H1 (cell line): ENCODE measurements around the gene FOXD2. TPM values are rescaled to one million over a fixed set of nuclear protein-coding genes. Genes with fewer than 3 reads are reported as not detected.
A peak's percentile ranks its signal among the peaks of the same experiment; 100 is the strongest.

Experiments used
- CTCF ChIA-PET: fragments of 300-600 bp; sonication (Branson Sonifier 250); formaldehyde crosslinking; loops from one replicate; lab custom pipeline; 2021; ENCODE audit not compliant: partially characterized antibody; lab: Charles Lee
- POLR2A ChIA-PET: fragments of 300-600 bp; sonication (Branson Sonifier 250); formaldehyde crosslinking; loops from one replicate; lab custom pipeline; 2021; ENCODE audit warnings: inconsistent platforms; ENCODE audit not compliant: partially characterized antibody; lab: Charles Lee
- DNase-seq, 2 experiments: peaks; one replicate each; pipeline versions ENCODE4 v3.0.0 to v3.0.0-alpha.2; 2010 to 2022; ENCODE audit warnings: low spot score in 2 of 2, low read depth in 1 of 2, mixed read lengths in 1 of 2
- FAIRE-seq: peaks from 2 replicates; lab custom pipeline; 2011; peaks lifted over from hg19 to GRCh38; lab: Jason Lieb, UNC
- H2AFZ ChIP-seq: 2 replicates; pipeline ENCODE4 v1.8.1; 2012; ENCODE audit warnings: low read length, inconsistent platforms
- H2AK5ac ChIP-seq: 2 replicates; pipeline ENCODE4 v1.6.1; 2013; ENCODE audit warnings: low read depth, low read length
- H2BK120ac ChIP-seq: replicated peaks from 2 replicates; pipeline ENCODE3; 2013; ENCODE audit warnings: low read depth, low read length, inconsistent platforms
- H2BK12ac ChIP-seq: 2 replicates; pipeline ENCODE4 v1.6.1; 2013; ENCODE audit warnings: low read depth, low read length
- H2BK15ac ChIP-seq: 2 replicates; pipeline ENCODE4 v1.6.1; 2013; ENCODE audit warnings: low read length
- H2BK20ac ChIP-seq: 2 replicates; pipeline ENCODE4 v1.6.1; 2013; ENCODE audit warnings: low read length
- H2BK5ac ChIP-seq: 2 replicates; pipeline ENCODE4 v1.6.1; 2013; ENCODE audit warnings: low read depth, low read length
- H3K14ac ChIP-seq: 2 replicates; pipeline ENCODE4 v1.6.1; 2013; ENCODE audit warnings: inconsistent platforms; ENCODE audit not compliant: insufficient read length
- H3K18ac ChIP-seq: 2 replicates; pipeline ENCODE4 v1.6.1; 2013; ENCODE audit warnings: low read length; ENCODE audit errors: extremely low read depth
- H3K23ac ChIP-seq: 2 replicates; pipeline ENCODE4 v1.6.1; 2013; ENCODE audit warnings: inconsistent platforms; ENCODE audit not compliant: insufficient read length
- H3K23me2 ChIP-seq: 2 replicates; pipeline ENCODE4 v1.6.1; 2013; ENCODE audit warnings: low read depth, low read length
- H3K27ac ChIP-seq: 2 replicates; pipeline ENCODE4 v1.6.1; 2011; ENCODE audit warnings: low read depth, low read length, inconsistent platforms
- H3K27me3 ChIP-seq, 4 experiments: replicated peaks in 1 of 4; 1 replicate in 1 of 4; 2 replicates in 3 of 4; pipeline versions ENCODE4 v1.6.1 to v1.8.1; 2011 to 2013; ENCODE audit warnings: low read length in 3 of 4, mild to moderate bottlenecking in 3 of 4, inconsistent platforms in 2 of 4, mixed read lengths in 2 of 4, moderate library complexity in 1 of 4; ENCODE audit not compliant: control insufficient read depth in 3 of 4, insufficient read depth in 3 of 4; ENCODE audit errors: extremely low read depth in 1 of 4
- H3K36me3 ChIP-seq, 4 experiments: 2 replicates each; pipeline versions ENCODE4 v1.6.1 to v1.8.1; 2011 to 2013; ENCODE audit warnings: mild to moderate bottlenecking in 4 of 4, low read length in 3 of 4, moderate library complexity in 2 of 4, control low read depth in 1 of 4, inconsistent platforms in 1 of 4; ENCODE audit not compliant: insufficient read depth in 4 of 4, control insufficient read depth in 2 of 4
- H3K4ac ChIP-seq: replicated peaks from 2 replicates; pipeline ENCODE3; 2013; ENCODE audit warnings: low read length, low read depth, mixed read lengths, inconsistent platforms; ENCODE audit not compliant: insufficient read length
- H3K4me1 ChIP-seq, 4 experiments: replicated peaks in 1 of 4; 1 replicate in 1 of 4; 2 replicates in 3 of 4; pipeline versions ENCODE4 v1.6.1 to v1.8.1; 2011 to 2013; ENCODE audit warnings: low read length in 3 of 4, inconsistent platforms in 2 of 4, mixed read lengths in 1 of 4; ENCODE audit not compliant: insufficient read depth in 4 of 4, control insufficient read depth in 3 of 4
- H3K4me2 ChIP-seq, 2 experiments: 2 replicates each; pipeline versions ENCODE4 v1.6.1 to v1.8.1; 2011 to 2013; ENCODE audit warnings: low read depth in 2 of 2, low read length in 2 of 2, control low read depth in 1 of 2, inconsistent platforms in 1 of 2, mild to moderate bottlenecking in 1 of 2; ENCODE audit not compliant: insufficient read depth in 1 of 2
- H3K4me3 ChIP-seq, 4 experiments: fragments of 200-600, 300-600 bp in 1 of 4; sonication (generic), shearing (Covaris generic), sonication (Bioruptor Twin) in 1 of 4; 2 replicates each; pipeline versions ENCODE4 v1.5.1 to v1.8.1; 2011 to 2016; ENCODE audit warnings: low read length in 4 of 4, low read depth in 3 of 4, control low read depth in 2 of 4, inconsistent platforms in 2 of 4, mild to moderate bottlenecking in 2 of 4, mixed read lengths in 1 of 4, moderate library complexity in 1 of 4; ENCODE audit not compliant: insufficient read depth in 2 of 4; ENCODE audit errors: extremely low read depth in 1 of 4
- H3K56ac ChIP-seq: replicated peaks from 2 replicates; pipeline ENCODE3; 2013; ENCODE audit warnings: low read depth, mild to moderate bottlenecking, mixed read lengths, low read length, inconsistent platforms; ENCODE audit not compliant: insufficient read length
- H3K79me1 ChIP-seq: 2 replicates; pipeline ENCODE4 v1.6.1; 2013; ENCODE audit warnings: low read depth, low read length, control low read depth
- H3K79me2 ChIP-seq, 2 experiments: 2 replicates each; pipeline versions ENCODE4 v1.6.1 to v1.8.1; 2012 to 2013; ENCODE audit warnings: low read length in 2 of 2, mild to moderate bottlenecking in 2 of 2, inconsistent platforms in 1 of 2; ENCODE audit not compliant: insufficient read depth in 2 of 2, control insufficient read depth in 1 of 2
- H3K9ac ChIP-seq, 4 experiments: replicated peaks in 1 of 4; 1 replicate in 1 of 4; 2 replicates in 3 of 4; pipeline versions ENCODE4 v1.6.1 to v1.8.1; 2011 to 2013; ENCODE audit warnings: low read depth in 3 of 4, low read length in 3 of 4, control low read depth in 2 of 4, mild to moderate bottlenecking in 2 of 4, moderate library complexity in 2 of 4, inconsistent platforms in 1 of 4; ENCODE audit errors: extremely low read depth in 1 of 4
- H3K9me3 ChIP-seq, 2 experiments: 2 replicates each; pipeline versions ENCODE4 v1.6.1 to v1.8.1; 2012 to 2013; ENCODE audit warnings: mild to moderate bottlenecking in 2 of 2, moderate library complexity in 2 of 2, control low read depth in 1 of 2, inconsistent platforms in 1 of 2, low read depth in 1 of 2, low read length in 1 of 2, mixed read lengths in 1 of 2; ENCODE audit not compliant: insufficient read depth in 2 of 2
- H4K20me1 ChIP-seq, 2 experiments: replicated peaks in 1 of 2; 2 replicates each; pipeline versions ENCODE3 to v1.8.1; 2011 to 2013; ENCODE audit warnings: inconsistent platforms in 2 of 2, low read length in 2 of 2, mild to moderate bottlenecking in 1 of 2; ENCODE audit not compliant: insufficient read depth in 2 of 2, control insufficient read depth in 1 of 2
- H4K5ac ChIP-seq: 2 replicates; pipeline ENCODE4 v1.6.1; 2013; ENCODE audit warnings: low read length, low read depth, mixed read lengths, inconsistent platforms; ENCODE audit not compliant: insufficient read length
- H4K8ac ChIP-seq: 2 replicates; pipeline ENCODE4 v1.8.0; 2013; ENCODE audit warnings: mild to moderate bottlenecking, moderate library complexity, low read length, inconsistent platforms; ENCODE audit not compliant: insufficient read depth; ENCODE audit errors: extremely low read depth
- H4K91ac ChIP-seq: replicated peaks from 2 replicates; pipeline ENCODE3; 2013; ENCODE audit warnings: low read length, mixed read lengths, inconsistent platforms; ENCODE audit not compliant: insufficient read length
- CBX8 ChIP-seq: fragments of 300-800, 300-1000 bp; sonication (generic); IDR thresholded peaks from 2 replicates; pipeline ENCODE4 v1.7.1; 2016; ENCODE audit warnings: low read depth, low read length, borderline replicate concordance
- RNF2 ChIP-seq: fragments of 200-900, 300-1000 bp; sonication (generic); IDR thresholded peaks from 2 replicates; pipeline ENCODE4 v1.7.1; 2016; ENCODE audit warnings: borderline replicate concordance, low read depth, mild to moderate bottlenecking, antibody characterized with exemption, low read length; ENCODE audit not compliant: poor library complexity, severe bottlenecking; ENCODE audit errors: missing control alignments
- WGBS, 2 experiments: shearing (Covaris generic) in 1 of 2; methylation state at CpG; one replicate each; pipeline versions ENCODE4 v1.1.6 to v1.1.7; 2013 to 2015; ENCODE audit warnings: low lambda C conversion rate in 2 of 2, mixed read lengths in 2 of 2, inconsistent platforms in 1 of 2, low coverage in 1 of 2, missing lambda C conversion rate in 1 of 2; ENCODE audit not compliant: insufficient replicate concordance in 2 of 2, insufficient coverage in 1 of 2, insufficient read length in 1 of 2; ENCODE audit errors: extremely low coverage in 1 of 2, missing lambda C conversion rate in 1 of 2; 5-methylcytosine and 5-hydroxymethylcytosine counted together
- polyA plus RNA-seq, 7 experiments: library from polyadenylated mRNA; depleted of rRNA in 3 of 7; stranded (reverse) in 5 of 7; unstranded in 2 of 7; fragments of >200 nt in 5 of 7; fragments of 200-250 nt in 2 of 7; gene quantifications; 1 replicate in 5 of 7; 2 replicates in 1 of 7; 4 replicates in 1 of 7; pipeline versions ENCODE4 v1.2.1 to v1.2.3, GENCODE V29; 2011 to 2013; ENCODE audit warnings: missing spikeins in 2 of 7, mixed read lengths in 2 of 7
- total RNA-seq: library from RNA; stranded (reverse); fragmentation: NEBNext Ultra II Directional; extraction: Animal tissue kit (Norgen Biotek cat#: 25700); gene quantifications from 2 replicates; pipeline ENCODE4 v1.2.1, GENCODE V29; 2021
- TF ChIP-seq, protein P1 (sequence below): IDR thresholded peaks from 2 replicates; pipeline ENCODE4 v1.6.1; 2012; ENCODE audit warnings: inconsistent platforms

The FOXD2 gene
- total and polyA plus RNA-seq, 2 of the 8 experiments (the other 6 are each of a cell fraction or from before 2014, with no cell fraction given) = not detected

DNA sequence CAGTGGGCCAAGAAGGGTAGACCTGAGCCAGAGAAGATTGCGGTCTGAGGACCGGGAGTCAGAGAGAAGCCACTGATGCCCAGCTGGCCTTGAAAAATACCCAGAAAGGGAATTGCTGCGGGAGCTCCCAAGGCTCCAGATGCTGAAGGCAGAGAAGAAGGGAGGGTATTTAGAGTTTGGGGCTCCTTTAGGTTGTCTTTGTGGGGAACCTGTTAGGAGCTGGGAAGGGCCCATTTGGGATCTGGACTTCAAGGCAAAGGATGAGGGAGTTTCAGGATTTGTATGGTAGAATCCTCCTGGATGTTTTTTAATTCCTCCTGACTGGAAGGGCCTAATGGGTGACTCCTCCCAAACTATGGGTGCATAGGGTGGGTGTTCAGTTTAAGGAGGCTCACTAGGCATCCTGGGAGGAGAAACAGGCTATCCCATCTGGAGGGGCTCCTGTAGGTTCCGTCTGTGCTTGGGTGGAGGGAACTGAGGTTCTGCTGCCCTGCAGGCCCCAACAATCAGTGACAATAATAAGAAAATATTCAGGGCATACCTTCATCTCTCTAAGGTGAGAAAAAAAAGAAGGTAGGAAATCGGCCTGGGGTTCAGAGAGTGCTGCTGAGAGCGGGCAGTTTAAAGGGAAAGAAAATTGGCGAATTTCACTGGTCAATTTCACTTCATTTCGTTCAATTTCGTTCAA, 5.1 kb downstream of the FOXD2 start:
- H3K4me1 ChIP-seq = peaks cover 10 to 33% (median 21%) of the 10 kb centered on the region in 4 experiments
- no peak overlapping the region for H3K14ac ChIP-seq
- TF ChIP-seq, protein P1, sequence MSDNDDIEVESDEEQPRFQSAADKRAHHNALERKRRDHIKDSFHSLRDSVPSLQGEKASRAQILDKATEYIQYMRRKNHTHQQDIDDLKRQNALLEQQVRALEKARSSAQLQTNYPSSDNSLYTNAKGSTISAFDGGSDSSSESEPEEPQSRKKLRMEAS = no peak
- peak; percentile 81; the same call in 1 of the 2 replicates for TF ChIP-seq CBX8
- TF ChIP-seq RNF2 = peak; percentile 92
- H3K4me3 ChIP-seq = peak overlapping the region in 3 of 4 experiments; percentile 7 to 46 (median 29); a peak in 4 of 8 replicates
- ChIA-PET CTCF (interaction anchor here (1.0 to 3.5 kb wide), 5 partner anchors 11 to 267 kb away, joined by 3 to 40 read pairs (median 4); no protein-coding TSS in a partner anchor), POLR2A (no interaction called here)
- H4K5ac ChIP-seq = no peak overlapping the region
- FAIRE-seq (no peak), DNase-seq (no peak)
- H4K8ac ChIP-seq = no peak overlapping the region
- H3K56ac ChIP-seq = no peak overlapping the region
- H2BK12ac ChIP-seq = no peak overlapping the region
- H2AFZ ChIP-seq = no peak overlapping the region
- no peak overlapping the region for H2BK15ac ChIP-seq
- 12% methylated on average over 9 of the region's 9 CpGs; no CpG with 5 or more reads in 1 of the 2 experiments for WGBS, 2 experiments
- H4K91ac ChIP-seq = no peak overlapping the region
- H3K9ac ChIP-seq = no peak overlapping the region
- peak overlapping the region; percentile 64 to 70 for H3K4me2 ChIP-seq
- peak overlapping the region; percentile 69; the same call in 1 of the 2 replicates for H2AK5ac ChIP-seq
- H3K23ac ChIP-seq = no peak overlapping the region
- H3K79me1 ChIP-seq = no peaks in the 10 kb centered on the region
- H3K36me3 ChIP-seq = peaks cover 0 to 10% (median 0%) of the 10 kb centered on the region in 4 experiments; a peak in 1 of 8 replicates
- H3K18ac ChIP-seq = no peak overlapping the region; the same call in 1 of the 2 replicates
- peak overlapping the region; percentile 80; the same call in 1 of the 2 replicates for H2BK20ac ChIP-seq
- H3K9me3 ChIP-seq = no peaks in the 10 kb centered on the region; a peak in 1 of 4 replicates
- H3K4ac ChIP-seq = no peak overlapping the region
- no peak overlapping the region for H2BK5ac ChIP-seq
- H3K79me2 ChIP-seq = no peaks in the 10 kb centered on the region
- no peak overlapping the region for H2BK120ac ChIP-seq
- peaks cover 9% of the 10 kb centered on the region; the same call in 1 of the 2 replicates for H3K23me2 ChIP-seq
- peaks cover 14 to 25% of the 10 kb centered on the region in 2 experiments for H4K20me1 ChIP-seq
- H3K27me3 ChIP-seq = peaks cover 96 to 100% (median 98%) of the 10 kb centered on the region in 4 experiments
- no peak overlapping the region for H3K27ac ChIP-seq
